Measurements from ENCODE around the gene OTOP3. TPM values are rescaled to one million over a fixed set of nuclear protein-coding genes. Genes with fewer than 3 reads are reported as not detected.

Gene OTOP3
- total and polyA plus RNA-seq, 2 of the 4 experiments (the other 2 are of a cell fraction): not detected

DNA sequence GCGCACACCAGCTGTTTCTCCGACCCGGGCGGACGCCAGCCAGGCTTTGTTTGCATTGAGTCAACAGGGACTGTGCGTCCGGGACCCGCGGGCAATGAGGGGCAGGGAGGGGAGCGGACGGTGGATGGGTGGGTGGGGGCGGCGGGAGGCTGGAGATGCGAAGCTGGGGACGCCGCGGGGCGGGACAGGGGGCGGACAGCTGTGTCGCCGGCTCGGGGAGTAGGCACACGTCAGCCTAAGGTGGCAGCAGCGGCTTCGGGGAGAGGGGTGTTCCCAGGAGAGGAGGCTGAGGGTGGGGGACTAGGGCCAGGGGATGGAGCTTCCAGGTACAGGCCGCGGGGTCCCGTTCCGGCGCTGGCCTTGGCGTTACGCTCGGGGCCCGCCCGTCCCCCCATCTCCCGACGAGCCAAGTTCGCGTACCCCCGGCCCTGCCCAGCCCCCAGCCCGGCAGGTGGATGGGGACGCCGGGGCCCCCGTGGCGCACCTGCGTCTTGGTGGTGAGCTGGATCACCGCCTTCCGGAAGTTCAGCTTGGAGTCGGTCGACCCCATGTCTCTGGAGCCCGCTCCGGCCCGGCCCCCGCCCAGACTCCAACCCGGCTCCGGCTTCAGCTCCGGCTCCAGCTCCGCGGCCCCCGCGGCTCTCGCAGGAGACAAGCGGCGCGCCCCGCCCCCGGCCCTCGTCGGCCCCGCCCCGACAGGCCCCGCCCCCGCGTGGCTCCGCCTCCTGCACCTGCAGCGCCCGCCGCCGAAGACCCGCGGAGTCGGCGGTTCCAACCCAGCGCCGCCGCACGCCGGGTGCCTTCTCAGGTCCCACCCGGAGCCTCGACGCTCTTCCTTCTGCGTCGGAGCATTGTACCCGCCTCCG lies 36.6 kb downstream of the OTOP3 start, which contains the start of gene HID1:
TSS of gene HID1 (minus strand) at position 653 of the 866 bp plus-strand sequence. CDS start at position 550, 103 bp downstream.
- no peak for TF ChIP-seq NFE2L2 (IDR thresholded peaks at IDR 0.05; ENCODE audit: low read depth, low read length)
- no peak for TF ChIP-seq BHLHE40 (IDR thresholded peaks at IDR 0.05; ENCODE audit: low read depth, low read length)
- no peak for TF ChIP-seq CHD1 (IDR thresholded peaks at IDR 0.05; ENCODE audit: low read depth, low read length)
- TF ChIP-seq RCOR1 (IDR thresholded peaks at IDR 0.05; ENCODE audit: insufficient replicate concordance, low read length): no peak
- TF ChIP-seq RFX5 (IDR thresholded peaks at IDR 0.05; ENCODE audit: low read depth, low read length): no peak
- TF ChIP-seq MAFK (IDR thresholded peaks at IDR 0.05; ENCODE audit: low read depth, low read length): no peak
- TF ChIP-seq SMC3 (IDR thresholded peaks at IDR 0.05; ENCODE audit: low read depth, low read length): no peak
- no peak for TF ChIP-seq POLR2A (IDR thresholded peaks at IDR 0.05; ENCODE audit: low read depth, low read length)
- TF ChIP-seq FOS (IDR thresholded peaks at IDR 0.05; ENCODE audit: low read depth, low read length): no peak
- TF ChIP-seq RAD21 (IDR thresholded peaks at IDR 0.05; ENCODE audit: low read length): no peak
- TF ChIP-seq MAZ (IDR thresholded peaks at IDR 0.05; ENCODE audit: borderline replicate concordance, low read depth, low read length): no peak
- in situ Hi-C loops (cut with MboI; ENCODE audit: low sequenced_read_pairs) (no loop called here), dilution Hi-C loops (cut with HindIII; ENCODE audit: low sequenced_read_pairs, unreplicated experiment) (no loop called here), intact Hi-C loops (cut with micrococcal nuclease) (no loop called here)
- Histone ChIP-seq H2AK5ac (ENCODE audit: low read depth, low read length) (no peak within 1 kb of the TSS), H3K36me3 (ENCODE audit: control insufficient read depth, insufficient read depth, low read length) (no peaks in the 10 kb centered on the region), H2AK9ac (replicated peaks; ENCODE audit: low read depth, low read length, poor library complexity) (no peak within 1 kb of the TSS), H4K8ac (ENCODE audit: low read depth in 2 of 2, low read length in 2 of 2) (no peak within 1 kb of the TSS), H4K20me1 (ENCODE audit: insufficient read depth, low read length) (no peaks in the 10 kb centered on the region), H3K56ac (ENCODE audit: extremely low read depth, insufficient read depth, low read length) (no peak within 1 kb of the TSS), H3K18ac (ENCODE audit: low read depth, low read length) (no peak within 1 kb of the TSS), H2BK5ac (ENCODE audit: low read depth, low read length, poor library complexity, severe bottlenecking) (no peak within 1 kb of the TSS), H2BK15ac (ENCODE audit: low read depth, low read length) (no peak within 1 kb of the TSS), H2BK20ac (ENCODE audit: low read depth, low read length) (no peak within 1 kb of the TSS), H2BK120ac (ENCODE audit: low read depth, low read length) (no peak within 1 kb of the TSS), H3K9ac (ENCODE audit: low read depth, low read length) (no peak within 1 kb of the TSS), H3K4me1 (ENCODE audit: control insufficient read depth, insufficient read depth, low read length) (0 out of 2 replicates have a peak, but pooled peaks cover 2% of the 10 kb centered on the region), H4K5ac (ENCODE audit: low read depth, low read length) (no peak within 1 kb of the TSS), H3K27me3 (ENCODE audit: control insufficient read depth, insufficient read depth, low read length) (peaks cover 47% of the 10 kb centered on the region), H3K4me3 (ENCODE audit: insufficient read depth, low read depth, low read length) (peak within 1 kb of the TSS; percentile 34), H4K91ac (ENCODE audit: insufficient read depth, low read depth, low read length) (no peak within 1 kb of the TSS), H3K9me1 (ENCODE audit: insufficient read depth, low read length) (no peaks in the 10 kb centered on the region), H3K79me1 (ENCODE audit: low read depth in 1 of 2, low read length in 2 of 2) (no peaks in the 10 kb centered on the region), H3K4ac (ENCODE audit: low read depth, low read length) (no peak within 1 kb of the TSS), H3K9me3 (ENCODE audit: control insufficient read depth, insufficient read depth, low read length) (no peaks in the 10 kb centered on the region), H2AFZ (replicated peaks; ENCODE audit: low read length, poor library complexity) (peak within 1 kb of the TSS; percentile 88), H3K4me2 (ENCODE audit: low read depth, low read length) (peak within 1 kb of the TSS; percentile 66), H3K14ac (replicated peaks; ENCODE audit: low read depth, low read length) (no peak within 1 kb of the TSS), H3K27ac (ENCODE audit: insufficient read depth, low read length) (no peak within 1 kb of the TSS), H3K23ac (ENCODE audit: low read depth, low read length) (no peak within 1 kb of the TSS)
- WGBS, 2 experiments (ENCODE audit: extremely low coverage in 2 of 2, insufficient read length in 1 of 2): 4% methylated on average over 33 of the region's 95 CpGs; no CpG with 5 or more reads in 1 of the 2 experiments
- peak; percentile 80 for ATAC-seq (ENCODE audit: low read depth)
- BruUV-seq (replicated peaks): no TSS peak
- ChIA-PET POLR2A (ENCODE audit: unreplicated experiment) (interaction anchor here (0.8 to 1.3 kb wide), 2 partner anchors 15 to 16 kb away, joined by 4 to 5 read pairs; partner anchors contain the start of gene CDR2L), CTCF (no interaction called here)
- no peak for DNase-seq
